GM19025 (cell line): ENCODE results near the gene DHRS4L2.
"Not testable (repeated sequence)": the region's sequence is repeated elsewhere in the genome, so short reads cannot be mapped to it uniquely, and the experiment has no call there.

Experiments
- ATAC-seq: cut with Tn5 transposase; IDR thresholded peaks from one replicate; pipeline ENCODE4 v1.9.1; 2021; ENCODE audit warnings: mild to moderate bottlenecking, low read depth, moderate library complexity; ENCODE audit not compliant: unreplicated experiment

Gene DHRS4L2

GRCh38 chr14:24013654-24014514 lies 25.2 kb downstream of the DHRS4L2 start:
- ATAC-seq = no peak

DNA sequence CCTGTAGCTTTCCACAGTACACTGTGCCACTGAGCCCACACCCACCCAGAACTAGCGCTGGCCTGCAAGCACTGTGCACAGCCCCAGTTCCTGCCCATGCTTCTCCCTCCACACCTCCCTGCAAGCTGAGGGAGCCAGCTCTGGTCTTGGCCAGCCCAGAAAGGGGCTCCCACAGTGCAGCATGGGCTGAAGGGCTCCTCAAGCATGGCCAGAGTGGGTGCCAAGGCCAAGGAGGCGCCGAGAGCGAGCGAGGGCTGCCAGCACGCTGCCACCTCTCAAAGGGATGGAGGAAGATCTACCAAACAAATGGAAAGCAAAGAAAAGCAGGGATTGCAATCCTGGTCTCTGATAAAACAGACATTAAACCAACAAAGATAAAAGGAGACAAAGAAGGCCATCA lies 27.0 kb downstream of the DHRS4L2 start:
- not testable (repeated sequence) for ATAC-seq

DNA sequence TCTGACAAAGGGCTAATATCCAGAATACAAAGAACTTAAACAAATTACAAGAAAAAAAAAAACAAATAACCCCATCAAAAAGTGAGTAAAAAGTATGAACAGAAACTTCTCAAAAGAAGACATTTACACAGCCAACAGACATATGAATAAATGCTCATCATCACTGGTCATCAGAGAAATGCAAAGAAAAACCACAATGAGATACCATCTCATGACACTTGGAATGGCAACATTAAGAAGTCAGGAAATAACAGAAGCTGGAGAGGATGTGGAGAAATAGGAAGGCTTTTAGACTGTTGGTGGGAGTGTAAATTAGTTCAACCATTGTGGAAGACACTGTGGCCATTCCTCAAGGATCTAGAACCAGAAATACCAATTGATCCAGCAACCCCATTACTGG lies 30.2 kb downstream of the DHRS4L2 start:
- ATAC-seq = not testable (repeated sequence)

DNA sequence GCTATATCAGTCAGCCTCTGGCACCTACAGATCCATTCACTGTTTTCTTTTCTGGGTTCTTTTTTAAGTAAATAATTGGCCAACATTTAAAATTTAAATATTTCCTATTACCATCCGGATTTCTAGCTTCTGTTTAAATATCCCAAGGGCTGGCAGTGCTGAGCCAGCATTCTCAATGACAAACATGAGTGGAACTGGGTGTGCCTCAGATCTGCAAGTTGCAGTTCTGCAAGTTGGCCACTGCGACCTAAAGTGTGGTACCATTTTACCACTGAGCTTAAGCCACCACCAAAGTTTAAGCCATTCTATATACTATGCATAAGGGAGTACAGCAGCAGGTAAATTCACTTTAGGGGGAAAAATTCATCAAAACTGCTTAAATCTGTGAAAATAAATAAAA lies 31.2 kb downstream of the DHRS4L2 start:
- ATAC-seq = not testable (repeated sequence)

DNA sequence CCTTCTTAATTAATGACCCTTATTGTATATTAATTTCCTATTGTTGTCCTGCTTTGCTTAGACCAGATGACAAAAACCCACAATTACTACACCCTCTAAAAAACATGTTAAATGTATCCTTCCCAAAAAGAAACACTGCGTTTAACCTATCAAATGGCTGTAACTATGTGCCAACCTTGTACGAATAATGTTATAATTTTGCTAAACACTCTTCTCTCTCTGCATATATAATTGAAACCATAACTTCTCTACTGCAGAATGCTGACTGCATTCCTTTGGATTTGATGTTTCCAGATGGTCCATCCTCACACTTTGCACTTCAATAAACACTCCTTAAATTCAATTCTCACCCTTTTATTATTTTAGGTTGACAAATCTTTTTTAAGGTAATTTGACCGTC lies 31.8 kb downstream of the DHRS4L2 start:
- ATAC-seq = not testable (repeated sequence)

- not testable (repeated sequence) for ATAC-seq
Measured at GRCh38 chr14:24024939-24025418, 36.2 kb downstream of the DHRS4L2 start.

DNA sequence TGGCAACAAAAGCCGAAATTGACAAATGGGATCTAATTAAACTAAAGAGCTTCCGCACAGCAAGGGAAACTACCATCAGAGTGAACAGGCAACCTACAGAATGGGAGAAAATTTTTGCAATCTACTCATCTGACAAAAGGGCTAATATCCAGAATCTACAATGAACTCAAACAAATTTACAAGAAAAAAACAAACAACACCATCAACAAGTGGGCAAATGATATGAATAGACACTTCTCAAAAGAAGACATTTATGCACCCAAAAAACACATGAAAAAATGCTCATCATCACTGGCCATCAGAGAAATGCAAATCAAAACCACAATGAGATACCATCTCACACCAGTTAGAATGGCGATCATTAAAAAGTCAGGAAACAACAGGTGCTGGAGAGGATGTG lies 41.0 kb downstream of the DHRS4L2 start:
- ATAC-seq = not testable (repeated sequence)

- ATAC-seq = not testable (repeated sequence)
Measured at GRCh38 chr14:24031331-24031730, 42.6 kb downstream of the DHRS4L2 start.

GRCh38 chr14:24032727-24033418 lies 44.1 kb downstream of the DHRS4L2 start:
- ATAC-seq = no peak

- not testable (repeated sequence) for ATAC-seq
Measured at GRCh38 chr14:24035769-24036168, 47.0 kb downstream of the DHRS4L2 start.

- peak; percentile 77 for ATAC-seq
Measured at GRCh38 chr14:24036169-24036962, 47.6 kb downstream of the DHRS4L2 start.

DNA sequence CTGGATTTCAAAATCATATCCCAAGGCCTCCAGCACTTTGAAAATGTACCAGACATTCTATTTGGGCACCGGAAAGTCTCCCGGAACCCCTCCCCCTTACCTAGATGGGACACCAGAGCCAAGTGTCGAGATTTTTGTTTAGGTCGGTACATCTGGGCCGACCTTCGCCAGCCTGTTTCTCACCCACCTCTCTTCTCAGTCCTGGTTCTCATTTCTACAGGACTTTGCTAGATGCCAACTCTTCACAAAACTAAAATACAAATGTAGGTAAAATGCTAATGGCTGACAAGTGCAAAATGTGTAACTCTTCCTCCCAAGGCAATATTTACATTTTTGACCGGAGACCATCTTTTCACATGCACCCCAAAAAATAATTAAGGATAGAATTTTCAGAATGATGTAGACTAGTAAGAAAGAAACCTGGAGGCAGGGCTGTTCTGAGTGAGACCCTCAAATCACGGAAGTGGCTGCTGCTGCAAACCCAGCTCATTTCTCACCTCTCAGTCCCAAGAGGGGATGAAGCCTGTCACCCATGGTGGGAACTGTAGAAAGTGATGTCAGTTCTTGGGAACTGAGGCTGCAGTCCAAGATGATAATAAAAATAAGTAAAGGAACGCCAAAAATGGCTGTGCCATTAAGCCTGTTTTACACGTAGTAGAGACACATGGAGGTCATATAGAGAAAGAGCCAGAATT lies 48.4 kb downstream of the DHRS4L2 start:
- ATAC-seq = not testable (repeated sequence)

DNA sequence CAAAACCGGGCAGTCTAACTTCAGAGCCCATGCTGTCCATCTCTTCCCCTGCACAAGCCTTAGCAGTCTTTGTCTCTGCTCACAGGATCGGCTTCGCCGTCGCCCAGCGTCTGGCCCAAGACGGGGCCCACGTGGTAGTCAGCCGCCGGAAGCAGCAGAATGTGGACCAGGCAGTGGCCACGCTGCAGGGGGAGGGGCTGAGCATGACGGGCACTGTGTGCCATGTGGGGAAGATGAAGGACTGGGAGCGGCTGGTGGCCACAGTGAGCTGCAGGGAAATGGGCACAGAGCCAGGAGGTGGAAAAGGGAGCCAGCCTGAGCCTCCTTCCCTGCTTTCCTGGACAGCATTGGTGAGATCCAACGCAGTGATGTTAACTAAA lies 48.9 kb downstream of the DHRS4L2 start:
- no peak for ATAC-seq

GRCh38 chr14:24038686-24039085 lies 50.0 kb downstream of the DHRS4L2 start:
- ATAC-seq = no peak

- ATAC-seq = no peak
Measured at GRCh38 chr14:24040692-24041091, 52.0 kb downstream of the DHRS4L2 start.

- ATAC-seq = no peak
Measured at GRCh38 chr14:24042746-24043145, 54.0 kb downstream of the DHRS4L2 start.

- not testable (repeated sequence) for ATAC-seq
Measured at GRCh38 chr14:24049002-24049401, 60.3 kb downstream of the DHRS4L2 start.

- ATAC-seq = not testable (repeated sequence)
Measured at GRCh38 chr14:24050753-24051152, 62.0 kb downstream of the DHRS4L2 start.

DNA sequence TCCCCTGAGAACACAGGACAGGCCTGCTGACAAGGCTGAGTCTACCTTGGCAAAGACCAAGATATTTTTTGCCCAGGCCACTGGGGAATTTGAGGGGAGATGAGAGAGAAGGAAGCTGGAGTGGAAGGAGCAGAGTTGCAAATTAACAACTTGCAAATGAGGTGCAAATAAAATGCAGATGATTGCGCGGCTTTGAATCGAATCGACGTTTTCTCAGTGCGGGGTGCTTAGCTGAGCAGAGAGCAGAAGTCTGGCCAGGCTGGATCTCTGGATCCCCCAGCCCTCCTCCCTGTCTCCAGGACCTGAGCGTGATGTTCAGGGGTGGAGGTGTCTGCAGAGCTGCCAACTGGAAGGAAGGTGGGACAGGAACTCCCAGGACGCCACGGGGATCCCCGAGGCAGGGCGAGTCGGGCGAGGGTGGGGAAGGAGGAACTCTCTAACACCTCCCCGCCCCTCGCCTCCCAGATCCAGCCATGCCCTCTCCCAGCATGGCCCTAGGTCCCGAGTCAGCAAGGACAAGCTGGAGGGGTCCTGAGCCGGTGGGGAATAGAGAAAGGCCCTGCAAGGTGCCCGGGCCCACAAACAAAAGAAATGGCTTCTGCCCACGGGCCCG lies 62.6 kb downstream of the DHRS4L2 start:
- peak; percentile 7 for ATAC-seq
